OCI-LY1 (cell line): Measurements from ENCODE around the gene INPP5K.
A peak's percentile ranks its signal among the peaks of the same experiment; 100 is the strongest.

ENCODE experiments used
- H2AFZ ChIP-seq: fragments of 200-600 bp; sonication (generic), shearing (Covaris generic); 2 replicates; pipeline ENCODE4 v1.6.0; 2014; ENCODE audit warnings: antibody characterized with exemption, mild to moderate bottlenecking, low read length
- H3F3A ChIP-seq: fragments of 200-600 bp; sonication (generic), shearing (Covaris generic); 2 replicates; pipeline ENCODE4 v1.6.0; 2014; ENCODE audit warnings: mild to moderate bottlenecking, antibody characterized with exemption, low read length, moderate library complexity; ENCODE audit not compliant: insufficient read depth
- H3K27ac ChIP-seq: fragments of 200-600 bp; sonication (generic); 2 replicates; pipeline ENCODE4 v1.5.1; 2014; ENCODE audit warnings: low read length, mixed run types, mild to moderate bottlenecking, low read depth; ENCODE audit not compliant: poor library complexity, severe bottlenecking
- H3K27me3 ChIP-seq: fragments of 200-600 bp; sonication (generic); 2 replicates; pipeline ENCODE4 v1.6.0; 2014; ENCODE audit warnings: antibody characterized with exemption, mild to moderate bottlenecking, low read length, moderate library complexity; ENCODE audit not compliant: insufficient read depth
- H3K36me3 ChIP-seq: fragments of 200-600 bp; sonication (generic); 2 replicates; pipeline ENCODE4 v1.6.1; 2014; ENCODE audit warnings: mild to moderate bottlenecking, antibody characterized with exemption, low read length, moderate library complexity, mixed read lengths; ENCODE audit not compliant: insufficient read depth
- H3K4me1 ChIP-seq: fragments of 200-600 bp; sonication (generic); 2 replicates; pipeline ENCODE4 v1.5.1; 2014; ENCODE audit warnings: mild to moderate bottlenecking, low read length, moderate library complexity; ENCODE audit not compliant: insufficient read depth, severe bottlenecking
- H3K4me2 ChIP-seq: fragments of 200-600 bp; sonication (generic), shearing (Covaris generic); 2 replicates; pipeline ENCODE4 v1.6.1; 2014; ENCODE audit warnings: low read length
- H3K4me3 ChIP-seq: fragments of 200-600 bp; sonication (generic); 2 replicates; pipeline ENCODE4 v1.5.1; 2014; ENCODE audit warnings: low read length, low read depth, mild to moderate bottlenecking, mixed read lengths; ENCODE audit not compliant: poor library complexity, severe bottlenecking
- H3K79me2 ChIP-seq: fragments of 200-600 bp; shearing (Covaris generic); 2 replicates; pipeline ENCODE4 v1.6.1; 2016; ENCODE audit warnings: mixed run types, low read length, mixed read lengths; ENCODE audit not compliant: insufficient read depth
- H3K9ac ChIP-seq: fragments of 200-600 bp; sonication (generic), shearing (Covaris generic); 2 replicates; pipeline ENCODE4 v1.6.1; 2014; ENCODE audit warnings: mild to moderate bottlenecking, low read length, mixed read lengths
- H3K9me2 ChIP-seq: fragments of 200-600 bp; sonication (generic), shearing (Covaris generic); 2 replicates; pipeline ENCODE4 v1.6.1; 2014; ENCODE audit warnings: low read depth, mild to moderate bottlenecking, low read length, mixed read lengths
- H3K9me3 ChIP-seq: fragments of 200-600 bp; shearing (Covaris generic); 2 replicates; pipeline ENCODE4 v1.6.1; 2014; ENCODE audit warnings: low read length, mixed read lengths
- H4K20me1 ChIP-seq: fragments of 200-600 bp; sonication (generic), shearing (Covaris generic); 2 replicates; pipeline ENCODE4 v1.6.0; 2016; ENCODE audit warnings: mild to moderate bottlenecking, low read length; ENCODE audit not compliant: insufficient read depth
- CTCF ChIP-seq: fragments of 200-600 bp; sonication (generic), shearing (Covaris generic); IDR thresholded peaks from 2 replicates; pipeline ENCODE4 v1.5.1; 2017; ENCODE audit warnings: mild to moderate bottlenecking, antibody characterized with exemption, low read length, moderate library complexity, mixed read lengths
- EZH2 ChIP-seq: fragments of 200-600 bp; sonication (generic), shearing (Covaris generic); IDR thresholded peaks from 2 replicates; pipeline ENCODE4 v1.8.0; 2017; ENCODE audit warnings: borderline replicate concordance, mixed run types, mild to moderate bottlenecking, antibody characterized with exemption, low read length, moderate library complexity, mixed read lengths

INPP5K gene

DNA sequence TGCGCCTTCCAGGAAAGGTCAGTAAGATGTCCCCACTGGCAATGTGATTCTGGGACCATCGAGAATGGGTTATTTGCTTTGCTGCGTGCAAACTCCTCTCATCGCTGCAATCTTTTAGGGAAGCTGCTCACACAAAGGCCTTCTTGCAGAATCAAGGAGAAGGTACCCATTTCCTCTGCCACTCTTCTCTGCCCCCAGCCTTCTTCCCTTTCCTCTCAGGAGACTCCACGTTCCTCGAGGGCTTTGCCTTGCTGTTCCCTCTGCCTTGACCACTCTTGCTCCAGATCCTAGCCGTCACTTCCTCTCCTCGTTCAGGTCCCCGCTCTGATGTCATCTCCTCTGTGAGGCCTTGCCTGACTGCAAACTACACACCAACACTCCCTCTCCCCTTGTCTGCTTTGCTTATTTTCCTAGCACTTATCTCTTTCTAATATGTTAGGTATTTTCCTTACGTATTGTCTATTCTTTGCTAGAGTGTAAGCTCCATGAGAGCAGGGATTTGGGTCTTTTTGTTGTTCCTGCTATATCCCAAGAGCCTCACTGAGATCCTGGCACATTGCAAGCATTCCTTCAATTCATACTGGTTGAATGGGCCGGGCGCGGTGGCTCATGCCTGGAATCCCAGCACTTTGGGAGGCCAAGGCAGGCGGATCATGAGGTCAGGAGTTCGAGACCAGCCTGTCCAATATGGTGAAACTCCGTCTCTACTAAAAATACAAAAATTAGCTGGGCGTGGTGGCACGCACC is 55.0 kb downstream of the INPP5K start:
- Histone ChIP-seq H3K79me2 (no peaks in the 10 kb centered on the region), H4K20me1 (no peaks in the 10 kb centered on the region), H3K9me3 (no peaks in the 10 kb centered on the region), H2AFZ (no peak overlapping the region), H3F3A (no peaks in the 10 kb centered on the region), H3K4me2 (no peak overlapping the region), H3K9ac (no peak overlapping the region), H3K27ac (no peak overlapping the region), H3K36me3 (peaks cover 6% of the 10 kb centered on the region), H3K4me3 (no peak overlapping the region), H3K27me3 (no peaks in the 10 kb centered on the region; the same call in 1 of the 2 replicates), H3K9me2 (no peaks in the 10 kb centered on the region), H3K4me1 (peaks cover 16% of the 10 kb centered on the region)
- TF ChIP-seq CTCF = no peak
- no peak for TF ChIP-seq EZH2

- H3K79me2 ChIP-seq = peaks cover 5% of the 10 kb centered on the region
- H3K4me3 ChIP-seq = no peak overlapping the region
- no peaks in the 10 kb centered on the region for H4K20me1 ChIP-seq
- TF ChIP-seq CTCF = no peak
- TF ChIP-seq EZH2 = no peak
- no peaks in the 10 kb centered on the region; the same call in 1 of the 2 replicates for H3K27me3 ChIP-seq
- no peak overlapping the region for H3K27ac ChIP-seq
- H3K9me3 ChIP-seq = no peaks in the 10 kb centered on the region
- H3K4me1 ChIP-seq = peaks cover 16% of the 10 kb centered on the region
- H3K9ac ChIP-seq = no peak overlapping the region
- no peaks in the 10 kb centered on the region for H3F3A ChIP-seq
- no peak overlapping the region for H2AFZ ChIP-seq
- H3K36me3 ChIP-seq = peaks cover 2% of the 10 kb centered on the region; the same call in 1 of the 2 replicates
- H3K9me2 ChIP-seq = no peaks in the 10 kb centered on the region
- no peak overlapping the region for H3K4me2 ChIP-seq
Measured at GRCh38 chr17:1460233-1460632, 56.2 kb downstream of the INPP5K start.

DNA sequence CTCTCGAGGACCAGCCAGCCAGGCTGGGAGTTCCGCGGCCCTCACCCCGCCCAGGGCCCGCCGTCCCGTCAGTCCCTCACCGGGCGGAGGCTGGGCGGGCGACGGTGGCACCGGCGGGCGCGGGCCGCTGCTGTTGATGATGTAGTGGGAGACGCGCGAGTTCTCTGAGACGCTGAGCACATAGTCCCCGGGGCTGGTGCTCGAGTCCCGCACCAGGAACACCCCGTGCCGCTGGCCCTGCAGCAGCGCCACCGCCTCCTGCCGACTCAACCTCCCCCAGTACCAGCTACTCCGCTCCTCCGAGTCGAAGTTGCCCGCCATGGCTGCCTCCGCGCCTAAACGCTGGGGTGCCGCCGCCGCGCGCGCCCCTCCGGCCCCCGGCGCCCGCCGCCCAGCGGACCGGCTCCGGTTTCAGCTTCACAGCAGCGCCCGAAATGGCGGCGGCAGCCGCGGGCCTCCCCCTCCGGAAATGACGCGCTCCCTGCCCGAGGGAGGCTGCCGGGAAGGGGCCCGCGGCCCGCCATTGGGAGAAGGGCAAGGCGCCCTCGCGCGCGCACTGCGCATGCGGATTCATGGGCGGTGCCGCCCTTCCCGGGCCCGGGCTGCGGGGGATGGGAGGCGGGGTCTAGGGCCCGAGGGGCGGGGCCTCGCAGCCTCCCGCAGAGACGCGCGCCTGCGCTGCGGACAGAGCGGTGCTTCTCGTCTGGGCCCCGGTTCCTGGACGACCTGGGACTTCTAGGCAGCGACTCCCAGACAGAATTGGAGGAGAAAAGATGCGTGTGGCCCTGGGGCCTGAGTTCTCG is 60.4 kb downstream of the INPP5K start, which contains the start of gene CRK:
CRK (minus strand) TSS at position 436 of the 803 bp plus-strand sequence; CDS start at position 321, 115 bp downstream.
- peak within 1 kb of the TSS; percentile 99 for H3K4me2 ChIP-seq
- H3F3A ChIP-seq = no peaks in the 10 kb centered on the region
- 0 out of 2 replicates have a peak, but pooled peaks cover 2% of the 10 kb centered on the region for H4K20me1 ChIP-seq
- no peak within 1 kb of the TSS for H2AFZ ChIP-seq
- TF ChIP-seq EZH2 (no peak), CTCF (no peak)
- H3K79me2 ChIP-seq = peaks cover 45% of the 10 kb centered on the region
- H3K4me1 ChIP-seq = peaks cover 25% of the 10 kb centered on the region
- no peaks in the 10 kb centered on the region for H3K9me2 ChIP-seq
- H3K9me3 ChIP-seq = no peaks in the 10 kb centered on the region
- H3K9ac ChIP-seq = peak within 1 kb of the TSS; percentile 79
- peaks cover 17% of the 10 kb centered on the region; the same call in 1 of the 2 replicates for H3K36me3 ChIP-seq
- no peak within 1 kb of the TSS for H3K27ac ChIP-seq
- H3K4me3 ChIP-seq = peak within 1 kb of the TSS; percentile 88
- no peaks in the 10 kb centered on the region; the same call in 1 of the 2 replicates for H3K27me3 ChIP-seq
